HG02943 (cell line): ENCODE data around the gene PIAS1.
"Not testable (repeated sequence)": the region's sequence is repeated elsewhere in the genome, so short reads cannot be mapped to it uniquely, and the experiment has no call there.

ENCODE experiments used
- ATAC-seq: cut with Tn5 transposase; IDR thresholded peaks from one replicate; pipeline ENCODE4 v1.9.1; 2021; ENCODE audit warnings: mild to moderate bottlenecking, low read depth, moderate library complexity; ENCODE audit not compliant: unreplicated experiment

The PIAS1 gene

DNA sequence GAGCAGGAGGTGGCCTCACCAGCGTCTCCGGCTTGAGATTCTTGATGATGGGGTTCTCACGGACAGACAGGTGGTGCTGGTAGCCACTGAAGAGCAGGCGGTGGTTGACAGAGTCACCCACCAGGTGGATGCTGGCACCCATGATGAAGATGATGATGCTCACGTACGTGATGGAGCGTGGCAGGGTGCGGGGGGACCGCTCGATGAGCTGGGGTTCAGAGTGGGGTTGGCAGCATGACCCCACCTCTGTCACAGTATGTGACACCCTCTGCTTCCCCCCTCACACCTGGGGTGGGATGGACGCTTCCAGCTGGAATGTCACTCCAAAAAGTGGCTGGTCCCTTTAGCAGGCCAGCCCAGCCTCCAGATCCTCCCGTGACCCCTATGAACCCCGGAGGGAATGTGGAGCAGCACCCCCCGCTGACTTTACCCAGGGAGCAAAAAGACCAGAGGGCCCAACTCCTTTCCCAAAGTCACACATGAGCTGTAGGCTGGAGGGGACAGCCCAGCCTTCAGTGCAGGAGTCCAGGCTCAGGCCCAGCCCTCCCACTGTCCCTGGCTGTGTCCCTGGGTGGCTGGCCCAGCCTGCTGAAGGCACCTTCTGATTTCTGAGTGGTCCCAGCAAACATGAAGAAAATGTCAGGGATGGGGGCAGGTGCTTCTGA lies 157.7 kb downstream of the PIAS1 start:
- no peak for ATAC-seq

DNA sequence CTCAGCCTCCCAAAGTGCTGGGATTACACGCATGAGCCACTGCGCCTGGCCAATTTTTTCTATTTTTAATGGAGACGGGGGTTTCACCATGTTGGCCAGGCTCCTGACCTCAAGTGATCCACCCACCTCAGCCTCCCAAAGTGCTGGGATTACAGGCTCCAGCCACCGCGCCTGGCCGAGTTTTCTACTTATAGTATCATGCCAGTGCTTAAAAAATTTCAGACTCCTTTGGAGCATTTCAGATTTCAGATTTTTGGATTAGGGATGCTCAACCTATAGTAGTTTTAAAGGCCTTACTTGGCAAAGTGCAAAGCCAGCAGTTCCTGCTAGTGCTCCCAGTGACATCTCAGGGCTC lies 159.4 kb downstream of the PIAS1 start:
- not testable (repeated sequence) for ATAC-seq

DNA sequence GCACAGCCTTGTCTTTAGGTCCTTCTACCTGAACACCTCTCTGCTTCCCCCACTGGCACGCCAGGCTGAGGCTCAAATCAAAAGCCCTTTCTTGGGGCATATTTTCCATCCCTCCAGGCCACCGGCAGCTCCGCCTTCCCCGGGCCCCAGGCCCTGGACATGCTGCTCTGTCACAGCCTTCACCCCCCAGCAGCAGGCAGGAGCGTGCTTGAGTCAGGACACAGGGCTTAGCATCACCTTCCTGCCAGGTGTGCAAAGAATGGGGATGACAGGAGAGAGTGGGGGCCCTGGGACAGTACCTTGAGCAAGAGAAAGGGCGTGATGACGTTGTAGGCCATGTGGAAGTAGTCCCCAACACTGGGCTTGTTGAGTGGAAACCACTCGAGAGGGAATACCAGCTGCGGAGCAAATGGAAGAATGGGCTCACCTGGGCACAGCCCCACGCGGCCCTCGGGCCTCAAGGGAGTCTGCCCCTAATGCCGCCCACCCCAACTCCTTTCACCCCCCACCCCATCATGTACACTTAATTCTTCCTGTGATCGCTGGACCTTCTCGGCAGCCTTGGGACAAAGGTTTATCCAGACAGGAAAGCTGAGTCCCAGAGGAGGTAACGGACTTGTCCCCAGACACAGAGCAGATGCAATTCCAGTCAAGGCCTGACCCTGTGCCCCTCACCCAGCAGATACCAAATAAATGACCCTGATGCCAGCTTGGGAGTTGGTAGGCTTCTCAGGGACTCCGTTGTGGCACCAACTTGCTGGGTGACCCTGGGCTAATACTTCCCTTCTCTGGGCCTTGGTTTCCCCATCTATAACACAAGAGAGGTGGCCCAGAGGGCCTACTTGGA lies 160.1 kb downstream of the PIAS1 start:
- no peak for ATAC-seq

DNA sequence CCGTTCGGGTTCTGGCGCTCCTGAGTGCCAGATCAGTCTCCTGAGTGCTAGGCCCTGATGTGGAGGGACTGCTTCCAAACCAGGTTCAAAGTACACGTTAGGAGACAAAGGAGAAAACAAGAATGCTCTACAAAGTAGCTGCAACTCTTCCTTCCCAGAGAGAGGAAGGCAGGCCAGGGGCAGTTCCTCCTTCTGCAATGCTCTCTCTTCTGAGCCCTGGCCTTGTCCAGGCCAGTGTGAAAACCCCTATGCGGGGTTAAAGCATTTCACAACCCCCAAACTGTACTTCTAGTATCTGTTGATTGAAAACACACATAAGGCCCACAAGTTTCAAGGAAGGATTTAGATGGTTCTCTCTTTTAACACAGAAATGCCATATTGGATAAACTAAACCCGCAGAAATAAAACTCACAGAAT lies 160.7 kb downstream of the PIAS1 start:
- no peak for ATAC-seq

DNA sequence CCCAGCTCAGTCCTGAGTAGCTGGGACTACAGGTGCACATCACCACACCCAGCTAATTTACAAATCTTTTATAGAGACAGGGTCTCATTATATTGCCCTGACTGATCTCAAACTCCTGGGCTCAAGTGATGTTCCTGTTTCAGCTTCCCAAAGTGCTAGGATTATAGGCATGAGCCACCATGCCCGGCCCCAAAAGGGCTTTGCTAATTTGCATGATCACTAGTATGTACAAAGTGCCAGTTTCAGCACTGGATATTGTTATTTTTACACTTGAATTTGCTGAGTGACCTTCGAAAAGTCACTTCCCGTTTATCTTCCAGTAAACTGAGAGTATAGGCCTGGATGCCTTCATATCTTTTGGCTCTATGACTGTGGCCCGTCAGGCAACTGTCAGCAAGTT lies 163.2 kb downstream of the PIAS1 start:
- ATAC-seq: no peak

DNA sequence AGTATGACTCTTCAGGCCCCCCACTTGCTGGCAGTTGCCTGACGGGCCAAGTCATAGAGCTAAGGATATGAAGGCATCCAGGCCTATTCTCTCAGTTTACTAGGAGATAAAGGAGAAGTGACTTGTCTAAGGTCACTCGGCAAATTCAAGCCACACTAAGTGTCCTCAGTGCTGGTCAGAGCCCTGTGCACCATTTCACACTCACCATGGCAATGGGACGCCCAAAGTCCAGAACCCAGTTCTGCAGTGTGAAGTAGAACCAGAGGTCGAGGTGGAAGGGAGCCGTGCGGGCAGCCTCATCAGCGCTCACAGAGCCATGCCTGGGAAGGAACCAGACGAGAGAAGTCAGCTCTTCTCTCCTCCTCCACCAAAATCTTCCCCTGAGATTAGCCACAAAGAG lies 164.2 kb downstream of the PIAS1 start:
- no peak for ATAC-seq

DNA sequence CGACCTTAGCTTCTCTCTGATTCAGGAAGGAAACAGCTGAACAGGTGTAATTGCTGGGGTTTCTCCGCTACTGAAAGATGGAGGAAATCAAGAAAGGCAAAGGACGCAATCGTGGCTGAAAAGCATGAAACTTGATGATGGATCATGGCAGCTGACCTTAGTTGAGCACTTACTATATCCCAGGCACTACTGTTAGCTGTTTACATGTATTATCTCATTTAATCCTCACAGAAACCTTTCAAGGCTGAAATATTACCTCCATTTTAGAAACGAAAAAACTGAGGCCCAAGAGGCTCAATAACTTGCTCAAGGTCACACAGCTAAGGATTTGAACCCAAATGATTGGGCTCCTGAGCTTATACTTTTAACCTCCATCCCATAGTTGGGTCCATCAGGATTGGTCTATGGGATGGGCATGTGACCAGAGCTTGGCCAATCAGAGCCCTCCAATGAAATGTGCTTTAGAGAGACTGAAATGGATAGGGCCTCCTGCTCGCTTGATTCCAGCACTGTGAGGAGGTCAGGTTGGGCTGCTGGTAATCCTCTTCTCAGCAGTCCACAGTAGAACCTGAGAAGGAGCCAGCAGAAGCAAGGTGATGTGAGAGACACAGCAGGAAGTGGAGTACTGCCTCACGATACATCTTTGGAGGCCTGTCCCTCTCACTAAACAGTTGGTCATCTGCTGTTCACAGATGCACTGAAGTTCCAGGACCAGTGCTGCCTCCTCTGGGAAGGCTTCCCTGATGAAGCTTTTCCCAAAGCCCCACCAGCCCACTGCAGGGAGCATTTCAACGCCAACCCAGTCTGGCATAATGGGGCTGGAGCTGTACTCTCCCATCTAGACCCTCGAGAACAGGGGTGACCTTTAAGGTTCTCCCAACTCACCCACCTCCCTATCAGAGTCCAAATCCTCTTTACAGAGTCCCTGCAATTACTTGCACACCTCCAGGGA lies 165.0 kb downstream of the PIAS1 start:
- no peak for ATAC-seq

DNA sequence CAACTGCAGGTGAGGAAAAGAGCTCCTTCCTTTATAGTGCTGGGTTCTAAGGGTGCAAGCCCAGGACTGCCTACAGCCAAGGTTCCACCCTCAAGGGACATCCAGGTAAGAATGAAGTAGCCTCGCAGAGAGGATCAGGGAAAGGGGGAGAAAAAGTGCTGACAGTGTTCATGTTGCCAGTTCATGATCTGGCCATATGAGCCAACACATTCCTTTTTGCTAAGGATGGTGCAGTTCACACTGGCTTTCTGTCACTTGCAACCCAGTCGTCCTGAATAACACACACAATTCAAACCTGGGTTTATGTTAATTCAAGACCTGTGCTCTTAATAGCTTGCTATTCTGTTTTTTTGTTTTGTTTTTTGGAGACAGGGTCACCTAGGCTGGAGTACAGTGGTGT lies 166.4 kb downstream of the PIAS1 start:
- ATAC-seq: no peak

DNA sequence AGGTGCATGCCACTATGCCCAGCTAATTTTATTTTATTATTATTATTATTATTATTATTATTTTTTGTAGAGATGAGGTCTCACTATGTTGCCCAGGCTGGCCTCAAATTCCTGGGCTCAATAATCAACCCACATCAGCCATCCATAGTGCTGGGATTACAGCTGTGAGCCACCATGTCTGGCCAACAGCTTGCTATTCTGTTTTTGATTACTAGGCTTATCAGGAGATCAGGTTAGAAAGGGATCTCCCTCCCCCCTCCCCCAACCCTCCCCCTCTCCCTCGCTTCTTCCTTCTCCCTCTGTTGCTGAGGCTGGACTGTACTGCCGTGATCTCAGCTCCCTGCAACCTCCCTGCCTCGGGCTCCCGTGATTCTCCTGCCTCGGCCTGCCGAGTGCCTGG lies 166.9 kb downstream of the PIAS1 start:
- ATAC-seq: no peak

DNA sequence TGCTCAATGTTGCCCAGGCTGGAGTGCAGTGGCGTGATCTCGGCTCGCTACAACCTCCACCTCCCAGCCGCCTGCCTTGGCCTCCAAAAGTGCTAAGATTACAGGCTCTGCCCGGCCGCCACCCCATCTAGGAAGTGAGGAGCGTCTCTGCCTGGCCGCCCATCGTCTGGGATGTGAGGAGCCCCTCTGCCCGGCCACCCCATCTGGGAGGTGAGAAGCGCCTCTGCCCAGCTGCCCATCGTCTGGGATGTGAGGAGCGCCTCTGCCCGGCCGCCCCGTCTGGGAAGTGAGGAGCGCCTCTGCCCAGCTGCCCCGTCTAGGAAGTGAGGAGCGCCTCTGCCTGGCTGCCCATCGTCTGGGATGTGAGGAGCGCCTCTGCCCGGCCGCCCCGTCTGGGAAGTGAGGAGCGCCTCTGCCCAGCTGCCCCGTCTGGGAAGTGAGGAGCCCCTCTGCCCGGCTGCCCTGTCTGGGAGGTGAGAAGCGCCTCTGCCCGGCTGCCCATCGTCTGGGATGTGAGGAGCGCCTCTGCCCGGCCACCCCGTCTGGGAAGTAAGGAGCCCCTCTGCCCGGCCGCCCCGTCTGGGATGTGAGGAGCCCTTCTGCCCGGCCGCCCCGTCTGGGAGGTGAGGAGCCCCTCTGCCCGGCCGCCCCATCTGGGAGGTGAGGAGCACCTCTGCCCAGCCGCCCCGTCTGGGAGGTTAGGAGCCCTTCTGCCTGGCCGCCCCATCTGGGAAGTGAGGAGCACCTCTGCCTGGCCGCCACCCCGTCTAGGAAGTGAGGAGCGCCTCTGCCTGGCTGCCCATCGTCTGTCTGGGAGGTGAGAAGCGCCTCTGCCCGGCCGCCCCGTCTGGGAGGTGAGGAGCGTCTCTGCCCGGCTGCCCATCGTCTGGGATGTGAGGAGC lies 167.7 kb downstream of the PIAS1 start:
- not testable (repeated sequence) for ATAC-seq

DNA sequence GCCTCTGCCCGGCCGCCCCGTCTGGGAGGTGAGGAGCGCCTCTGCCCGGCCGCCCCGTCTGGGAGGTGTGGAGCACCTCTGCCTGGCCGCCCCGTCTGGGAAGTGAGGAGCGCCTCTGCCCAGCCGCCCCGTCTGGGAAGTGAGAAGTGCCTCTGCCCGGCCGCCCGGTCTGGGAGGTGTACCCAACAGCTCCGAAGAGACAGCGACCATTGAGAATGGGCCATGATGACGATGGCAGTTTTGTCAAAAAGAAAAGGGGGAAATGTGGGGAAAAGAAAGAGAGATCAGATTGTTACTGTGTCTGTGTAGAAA lies 168.3 kb downstream of the PIAS1 start:
- ATAC-seq: not testable (repeated sequence)

DNA sequence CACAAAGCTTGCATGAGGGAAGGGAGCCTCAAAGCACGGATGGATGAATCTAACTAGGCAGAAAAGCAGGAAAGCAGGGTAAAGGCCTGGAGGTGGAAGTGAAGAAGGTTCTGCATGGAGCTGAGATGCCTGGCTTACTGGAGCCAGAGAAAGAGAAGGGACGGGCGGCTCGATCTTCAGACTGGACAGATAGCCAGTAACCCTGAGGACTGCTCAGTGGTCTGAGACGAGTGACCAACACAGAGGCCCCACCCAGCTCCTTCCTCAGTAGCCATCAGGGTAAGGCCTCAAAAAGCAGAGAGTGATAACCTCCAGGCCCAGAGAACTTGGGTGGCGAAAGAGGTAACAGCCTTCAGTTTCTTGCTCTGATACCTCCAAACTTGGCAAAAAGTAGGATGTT lies 169.1 kb downstream of the PIAS1 start:
- no peak for ATAC-seq

DNA sequence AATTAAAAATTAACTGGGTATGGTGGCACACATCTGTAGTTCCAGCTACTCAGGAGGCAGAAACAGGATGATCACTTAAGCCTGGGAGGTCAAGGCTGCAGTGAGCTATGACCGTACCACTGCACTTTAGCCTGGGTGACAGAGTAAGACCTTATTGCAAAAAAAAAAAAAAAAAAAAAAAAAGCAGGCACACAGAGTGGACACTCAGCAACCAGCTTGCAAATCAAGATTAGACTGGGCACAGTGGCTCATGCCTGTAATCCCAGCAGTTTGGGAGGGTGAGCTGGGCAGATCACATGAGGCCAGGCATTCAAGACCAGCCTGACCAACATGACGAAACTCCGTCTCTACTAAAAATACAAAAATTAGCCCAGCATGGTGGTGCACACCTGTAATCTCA lies 170.0 kb downstream of the PIAS1 start:
- no peak for ATAC-seq

DNA sequence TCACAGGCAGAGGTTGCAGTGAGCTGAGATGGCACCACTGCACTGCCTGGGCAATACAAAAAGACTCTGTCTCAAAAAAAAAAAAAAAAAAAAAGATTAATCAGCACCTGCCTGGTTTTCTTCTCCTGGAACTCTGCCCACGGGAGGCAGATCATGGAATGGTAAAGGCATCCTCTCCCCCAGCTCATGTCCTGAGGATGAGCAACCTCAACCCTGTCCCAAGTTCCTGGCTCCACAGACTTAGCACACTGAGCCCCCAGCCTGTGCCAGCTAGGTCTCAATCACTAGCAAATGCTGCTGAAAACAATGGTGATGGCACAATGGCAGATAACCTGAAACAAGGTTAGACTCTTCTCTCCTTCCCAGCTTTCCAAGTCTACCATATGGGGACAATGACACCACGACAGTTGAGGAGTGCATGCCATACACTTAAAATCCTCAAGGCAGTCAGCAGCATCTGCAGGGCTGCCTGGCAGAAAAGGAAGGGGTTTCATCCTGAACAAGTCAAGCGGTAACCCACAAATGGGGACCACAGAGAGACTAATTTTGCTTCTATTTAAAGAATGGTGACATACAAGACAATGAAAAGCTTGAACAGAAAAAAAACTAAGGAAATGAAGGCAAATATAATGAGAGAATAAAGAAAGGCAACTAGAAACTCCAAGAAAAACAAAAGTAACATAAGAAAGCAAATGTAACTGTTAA lies 170.6 kb downstream of the PIAS1 start:
- no peak for ATAC-seq

DNA sequence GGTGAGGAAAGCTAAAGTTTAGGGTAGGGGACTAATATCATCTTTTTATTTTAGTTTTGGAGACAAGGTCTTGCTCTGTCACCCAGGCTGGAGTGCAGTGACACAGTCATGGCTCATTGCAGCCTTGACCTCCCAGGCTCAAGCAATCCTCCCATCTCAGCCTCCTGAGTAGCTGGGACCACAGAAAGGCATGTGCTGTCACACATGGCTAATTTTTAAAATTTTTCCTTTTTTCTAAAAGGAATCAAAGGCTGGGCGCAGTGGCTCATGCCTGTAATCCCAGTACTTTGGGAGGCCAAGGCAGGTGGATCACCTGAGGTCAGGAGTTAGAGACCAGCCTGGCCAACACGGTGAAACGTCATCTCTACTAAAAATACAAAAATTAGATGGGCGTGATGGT lies 171.3 kb downstream of the PIAS1 start:
- not testable (repeated sequence) for ATAC-seq

DNA sequence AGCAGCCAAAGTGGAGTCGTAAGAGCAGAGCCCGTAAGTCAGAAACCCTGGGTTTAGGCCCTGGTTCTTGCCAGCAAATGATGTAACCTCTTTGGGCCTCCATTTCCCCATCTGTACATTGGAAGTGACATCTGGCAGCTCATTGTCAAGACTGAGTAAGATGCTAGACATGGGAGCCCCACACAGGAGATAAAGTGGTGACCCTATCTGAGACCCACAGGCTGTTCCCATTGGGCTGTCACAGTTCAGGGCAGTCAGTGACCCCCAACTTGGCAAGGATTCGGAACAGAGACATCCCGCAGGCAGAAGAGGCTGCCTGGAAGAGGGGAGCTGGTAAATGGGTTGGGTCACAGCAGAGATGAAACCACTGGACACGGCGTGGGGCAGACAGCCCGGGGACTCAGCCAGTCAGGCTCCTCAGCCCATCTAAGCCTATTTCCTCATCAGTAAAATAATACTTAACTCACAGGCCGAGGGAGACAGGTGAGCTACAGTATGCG lies 173.6 kb downstream of the PIAS1 start:
- no peak for ATAC-seq

DNA sequence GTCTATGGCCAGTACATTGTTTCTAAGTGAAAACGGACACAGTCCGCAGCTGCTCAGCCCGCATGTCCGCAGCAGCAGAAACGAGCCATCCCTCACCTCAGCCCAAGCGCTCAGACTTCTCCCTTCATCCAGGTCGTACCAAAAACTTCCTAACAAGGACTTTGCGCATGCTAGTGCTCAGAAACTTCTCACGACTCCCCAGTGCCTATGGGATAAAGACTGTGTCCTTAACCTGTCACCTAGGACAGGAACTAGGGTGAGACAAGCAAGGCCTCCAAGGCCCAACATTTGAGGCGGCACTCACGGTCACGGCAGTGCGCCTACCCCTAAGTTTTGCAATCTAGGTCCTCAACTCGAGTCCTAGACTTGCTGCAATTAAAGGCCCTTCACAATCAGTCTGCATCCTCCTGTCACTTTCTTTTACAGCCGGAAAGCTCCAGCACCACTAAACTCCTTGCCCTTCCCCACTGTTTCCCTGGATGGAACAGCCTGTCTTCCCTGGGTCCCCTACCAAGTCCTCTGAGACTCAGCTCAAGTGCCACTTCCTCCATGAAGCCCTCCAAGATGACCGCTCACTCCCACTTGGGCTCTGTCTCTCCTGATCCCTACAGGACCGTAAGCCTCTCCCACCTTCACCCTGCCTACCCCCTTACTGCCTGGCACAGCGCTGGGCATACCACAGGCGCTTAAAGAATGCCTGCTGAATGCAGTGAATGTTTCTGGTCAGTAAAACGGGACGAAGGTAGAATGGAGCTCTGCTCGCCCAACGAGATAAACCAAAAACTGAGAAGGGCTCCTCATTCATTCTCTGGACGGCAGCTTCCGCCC lies 174.2 kb downstream of the PIAS1 start:
- no peak for ATAC-seq

DNA sequence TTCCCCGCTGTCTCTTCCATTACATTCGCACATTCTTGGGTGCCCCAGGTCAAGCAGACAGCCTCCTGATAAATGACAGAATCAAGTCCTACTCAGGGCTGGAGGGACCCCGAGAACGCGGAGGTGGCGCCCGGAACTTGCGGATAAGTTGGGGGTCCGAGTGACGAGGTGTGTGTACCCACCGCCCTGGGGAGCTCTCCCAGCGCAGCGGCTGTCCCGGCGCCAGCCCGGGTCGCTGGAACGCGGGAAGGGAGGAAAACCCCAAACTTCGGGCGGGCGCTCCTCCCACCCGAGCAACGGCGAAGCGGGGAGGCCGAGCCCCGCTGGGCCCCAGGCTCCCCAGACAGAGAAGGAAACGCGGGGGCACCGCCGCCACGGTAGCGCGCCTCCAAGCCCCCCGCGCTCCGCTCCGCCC lies 174.9 kb downstream of the PIAS1 start:
- ATAC-seq: peak; percentile 12
